Fibroblast of villous mesenchyme (primary cell): ENCODE measurements around the gene ATAD1. TPM values are rescaled to one million over a fixed set of nuclear protein-coding genes. Genes with fewer than 3 reads are reported as not detected.

Experiments
- DNase-seq: peaks from one replicate; pipeline ENCODE4 v3.0.0-alpha.2; 2010; ENCODE audit warnings: low read depth
- H3K4me3 ChIP-seq: 2 replicates; pipeline ENCODE4 v1.5.1; 2011; ENCODE audit warnings: low read depth, mild to moderate bottlenecking, low read length
- total RNA-seq: library from RNA; depleted of rRNA; stranded (reverse); fragments of >200 nt; gene quantifications from 2 replicates; pipeline ENCODE4 v1.2.3, GENCODE V29; 2012
- TF ChIP-seq, protein P1 (sequence below): IDR thresholded peaks from 2 replicates; pipeline ENCODE4 v1.5.1; 2012; ENCODE audit warnings: low read depth, mild to moderate bottlenecking, low read length; ENCODE audit not compliant: insufficient read depth

The ATAD1 gene
- total RNA-seq, 1 donor: 51.8 TPM

DNA sequence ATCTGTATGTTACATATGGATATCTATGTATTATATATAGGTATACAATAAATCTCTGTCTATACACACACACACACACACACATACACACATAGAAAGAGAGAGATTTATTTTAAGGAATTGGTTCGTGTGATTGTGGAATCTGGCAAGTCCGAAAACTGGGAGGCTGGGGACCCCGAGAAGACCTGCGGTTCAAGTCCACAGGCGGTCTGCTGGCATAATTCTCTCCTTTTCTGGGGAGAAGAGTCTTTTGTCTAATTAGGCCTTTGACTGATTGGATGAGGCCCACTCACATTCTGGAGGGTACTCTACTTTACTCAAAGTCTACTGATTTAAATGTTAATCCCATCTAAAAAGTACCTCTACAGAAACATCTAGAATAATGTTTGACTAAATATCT lies 93.2 kb downstream of the ATAD1 start:
- DNase-seq: no peak
- no peak overlapping the region for H3K4me3 ChIP-seq
- TF ChIP-seq, protein P1, sequence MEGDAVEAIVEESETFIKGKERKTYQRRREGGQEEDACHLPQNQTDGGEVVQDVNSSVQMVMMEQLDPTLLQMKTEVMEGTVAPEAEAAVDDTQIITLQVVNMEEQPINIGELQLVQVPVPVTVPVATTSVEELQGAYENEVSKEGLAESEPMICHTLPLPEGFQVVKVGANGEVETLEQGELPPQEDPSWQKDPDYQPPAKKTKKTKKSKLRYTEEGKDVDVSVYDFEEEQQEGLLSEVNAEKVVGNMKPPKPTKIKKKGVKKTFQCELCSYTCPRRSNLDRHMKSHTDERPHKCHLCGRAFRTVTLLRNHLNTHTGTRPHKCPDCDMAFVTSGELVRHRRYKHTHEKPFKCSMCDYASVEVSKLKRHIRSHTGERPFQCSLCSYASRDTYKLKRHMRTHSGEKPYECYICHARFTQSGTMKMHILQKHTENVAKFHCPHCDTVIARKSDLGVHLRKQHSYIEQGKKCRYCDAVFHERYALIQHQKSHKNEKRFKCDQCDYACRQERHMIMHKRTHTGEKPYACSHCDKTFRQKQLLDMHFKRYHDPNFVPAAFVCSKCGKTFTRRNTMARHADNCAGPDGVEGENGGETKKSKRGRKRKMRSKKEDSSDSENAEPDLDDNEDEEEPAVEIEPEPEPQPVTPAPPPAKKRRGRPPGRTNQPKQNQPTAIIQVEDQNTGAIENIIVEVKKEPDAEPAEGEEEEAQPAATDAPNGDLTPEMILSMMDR: no peak

DNA sequence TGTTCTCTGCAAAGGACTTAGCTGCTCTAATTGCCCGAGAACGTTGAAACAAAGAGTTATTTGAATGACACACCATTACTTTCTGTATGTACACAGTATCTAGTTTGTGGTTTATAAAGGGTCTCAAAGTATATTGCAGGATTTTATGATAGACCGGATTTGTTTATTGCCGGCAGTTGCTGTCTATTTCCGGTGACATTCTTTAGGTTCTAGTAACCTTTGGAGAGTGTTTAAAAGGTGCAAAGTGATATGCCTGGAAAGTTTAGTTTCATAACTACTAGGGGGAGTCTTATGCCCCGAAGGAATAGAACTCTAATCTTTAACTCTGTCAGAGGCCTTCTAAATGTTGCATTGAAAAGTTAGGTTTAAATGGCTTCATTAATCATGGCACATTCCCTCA lies 94.5 kb downstream of the ATAD1 start:
- TF ChIP-seq, protein P1: no peak
- peak; percentile 60 for DNase-seq
- H3K4me3 ChIP-seq: no peak overlapping the region

DNA sequence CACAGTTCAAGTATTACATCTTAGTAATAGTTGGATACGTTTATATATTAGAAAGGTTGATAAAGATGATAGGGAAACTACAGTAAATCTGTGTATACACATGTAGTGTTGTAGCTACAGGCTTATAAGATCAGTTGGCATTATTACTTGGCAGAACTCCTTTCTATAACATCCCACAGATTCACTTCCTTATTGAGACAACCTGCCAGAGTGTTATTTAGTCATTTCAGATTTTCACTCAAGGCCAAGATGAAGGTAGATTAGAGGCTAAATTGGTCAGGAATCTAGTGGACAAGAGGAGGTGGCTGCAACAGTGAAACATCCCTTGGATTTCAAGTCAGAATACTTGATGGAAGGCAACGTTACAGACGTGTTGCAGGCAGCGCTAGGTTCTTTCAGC lies 95.3 kb downstream of the ATAD1 start:
- TF ChIP-seq, protein P1: no peak
- DNase-seq: no peak
- H3K4me3 ChIP-seq: no peak overlapping the region

DNA sequence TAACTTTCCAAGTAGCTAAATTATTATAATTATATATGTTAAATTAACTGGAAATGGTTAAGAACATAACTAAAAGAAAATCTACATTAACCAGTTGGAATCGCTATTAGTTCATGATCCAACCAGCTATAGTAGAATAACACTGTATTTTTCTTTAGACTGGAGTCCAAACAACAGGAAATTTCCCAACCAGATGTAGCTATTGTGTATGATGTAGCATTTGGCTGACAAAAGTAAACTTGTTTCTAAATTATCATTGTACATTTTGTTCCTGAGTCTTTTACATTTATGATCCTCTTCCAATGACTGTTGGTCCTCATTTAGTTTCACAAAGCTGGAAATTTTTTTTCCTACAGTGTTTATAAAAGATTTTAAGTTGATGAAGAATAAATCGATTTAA lies 96.2 kb downstream of the ATAD1 start:
- no peak overlapping the region for H3K4me3 ChIP-seq
- TF ChIP-seq, protein P1: no peak
- DNase-seq: no peak

DNA sequence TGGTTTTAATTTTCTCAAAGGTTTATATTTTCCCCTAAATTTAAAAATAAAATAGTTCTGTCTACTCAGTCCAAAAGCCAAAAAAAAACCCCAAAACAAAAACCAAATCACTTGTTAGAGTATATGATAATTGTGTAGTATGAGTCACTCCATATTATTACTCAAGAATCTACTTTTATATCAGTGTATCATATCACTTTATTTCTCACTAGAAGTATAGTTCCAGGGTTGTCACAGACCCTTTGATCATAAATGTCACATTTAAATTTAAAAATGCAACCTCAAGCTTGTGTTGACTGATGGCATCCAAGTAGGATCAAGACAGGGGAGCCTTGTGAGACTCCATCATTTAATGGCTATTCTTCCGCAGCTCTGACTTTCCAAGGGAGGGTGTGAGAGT lies 97.4 kb downstream of the ATAD1 start:
- TF ChIP-seq, protein P1: no peak
- no peak for DNase-seq
- no peak overlapping the region for H3K4me3 ChIP-seq

DNA sequence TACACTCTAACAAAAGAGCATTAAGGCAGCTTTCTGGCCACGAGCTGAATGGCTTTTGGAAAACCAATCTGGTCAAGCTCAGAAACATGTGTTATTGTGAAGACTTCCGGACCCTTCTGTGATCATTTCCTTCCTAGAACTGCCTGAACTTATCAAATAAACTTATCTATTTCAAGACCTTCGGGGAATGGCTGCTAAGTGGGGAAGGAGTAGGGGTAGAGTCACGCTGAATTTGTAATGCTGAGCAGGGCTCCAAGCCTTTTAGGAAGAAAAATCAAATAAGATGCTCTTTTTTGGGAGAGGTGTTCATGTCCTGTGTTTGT lies 101.7 kb downstream of the ATAD1 start:
- TF ChIP-seq, protein P1: no peak
- DNase-seq: no peak
- H3K4me3 ChIP-seq: no peak overlapping the region

DNA sequence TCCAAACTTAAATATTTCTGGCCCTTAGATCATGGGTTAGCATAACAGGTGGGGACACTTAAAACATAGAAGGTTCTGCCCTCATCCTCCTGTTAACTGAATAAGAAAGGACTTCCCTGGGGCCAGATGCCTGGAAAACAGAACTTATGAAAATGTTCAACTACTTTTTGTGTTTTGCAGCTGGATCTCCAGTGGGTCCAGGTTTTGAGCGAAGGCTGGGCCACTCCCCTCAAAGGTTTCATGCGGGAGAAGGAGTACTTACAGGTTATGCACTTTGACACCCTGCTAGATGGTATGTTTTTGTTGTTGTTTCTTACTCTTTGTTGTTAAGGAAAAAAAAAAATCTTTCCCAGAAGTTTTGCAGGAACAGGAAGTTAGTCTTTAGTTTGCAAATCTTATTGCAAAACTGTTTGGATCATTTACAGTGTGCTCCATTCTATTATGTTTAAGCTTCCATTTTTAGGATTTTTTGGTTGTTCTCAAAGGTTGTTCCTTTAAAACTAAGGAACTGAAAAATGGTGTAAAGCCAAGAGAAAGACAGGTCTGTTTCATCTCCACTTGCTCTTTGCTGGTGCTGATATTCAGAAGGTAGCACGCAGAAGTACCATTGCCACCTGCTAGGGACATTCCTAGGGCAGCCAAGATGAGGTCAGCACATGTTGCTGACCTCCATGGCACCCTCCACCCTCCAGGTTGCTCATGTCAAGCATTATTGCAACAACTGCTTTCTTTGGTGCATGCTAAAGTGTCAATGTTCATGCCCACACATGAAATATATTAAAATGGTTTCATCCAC lies 102.3 kb downstream of the ATAD1 start:
- DNase-seq: no peak
- no peak overlapping the region for H3K4me3 ChIP-seq
- TF ChIP-seq, protein P1: no peak
